B cell (primary cell): ENCODE data around the gene DHX9. TPM values are rescaled to one million over a fixed set of nuclear protein-coding genes. Genes with fewer than 3 reads are reported as not detected.

Experiments
- ATAC-seq: fragments of 200-7000 bp; cut with Tn5 transposase; one replicate; pipeline ENCODE4 v1.10.0; 2021; ENCODE audit warnings: low read depth, mild to moderate bottlenecking, moderate number of reproducible peaks, moderate library complexity
- CTCF ChIA-PET: fragments of 350-600 bp; sonication (Branson Sonifier 250); formaldehyde crosslinking; loops from one replicate; lab custom pipeline; 2021; ENCODE audit warnings: antibody characterized with exemption, inconsistent platforms; lab: Charles Lee
- POLR2A ChIA-PET: fragments of 350-600 bp; sonication (Branson Sonifier 250); formaldehyde crosslinking; loops from one replicate; lab custom pipeline; 2021; ENCODE audit warnings: antibody characterized with exemption; lab: Charles Lee
- DNase-seq: peaks from one replicate; pipeline ENCODE4 v3.0.0; 2013
- H2AFZ ChIP-seq: 2 replicates; pipeline ENCODE4 v1.6.1; 2012; ENCODE audit warnings: mild to moderate bottlenecking, low read depth, low read length; ENCODE audit not compliant: insufficient read depth, poor library complexity, severe bottlenecking
- H3K27ac ChIP-seq, 2 donors: 1 replicate in 1 of 2; 2 replicates in 1 of 2; pipeline ENCODE4 v1.5.1; 2012 to 2013; ENCODE audit warnings: low read length in 2 of 2, mild to moderate bottlenecking in 2 of 2, moderate library complexity in 1 of 2
- H3K27me3 ChIP-seq, 4 experiments: fragments of 200-600 bp in 1 of 4; sonication (generic) in 1 of 4; replicated peaks in 1 of 4; 1 replicate in 2 of 4; 2 replicates in 2 of 4; pipeline versions ENCODE4 v1.6.1 to v1.7.0; 2013 to 2016; ENCODE audit warnings: low read length in 3 of 4, mild to moderate bottlenecking in 2 of 4, mixed read lengths in 1 of 4, moderate library complexity in 1 of 4; ENCODE audit not compliant: insufficient read depth in 4 of 4, control insufficient read depth in 3 of 4; ENCODE audit errors: control extremely low read depth in 1 of 4
- H3K36me3 ChIP-seq, 2 experiments: replicated peaks in 1 of 2; 1 replicate in 1 of 2; 2 replicates in 1 of 2; pipeline versions ENCODE4 v1.6.1 to v1.7.1; 2013; ENCODE audit warnings: low read length in 1 of 2; ENCODE audit not compliant: insufficient read depth in 2 of 2, control insufficient read depth in 1 of 2; ENCODE audit errors: control extremely low read depth in 1 of 2, extremely low read depth in 1 of 2
- H3K4me1 ChIP-seq, 2 donors: fragments of 200-600 bp in 1 of 2; sonication (generic) in 1 of 2; 1 replicate in 1 of 2; 2 replicates in 1 of 2; pipeline versions ENCODE4 v1.5.1 to v1.6.1; 2013 to 2017; ENCODE audit warnings: low read length in 2 of 2; ENCODE audit not compliant: control insufficient read depth in 2 of 2, insufficient read depth in 2 of 2
- H3K4me2 ChIP-seq: replicated peaks from 2 replicates; pipeline ENCODE3; 2012; ENCODE audit warnings: mild to moderate bottlenecking, low read depth, low read length; ENCODE audit not compliant: poor library complexity, severe bottlenecking
- H3K4me3 ChIP-seq, 5 experiments: fragments of 200-600 bp in 1 of 5; sonication (generic) in 1 of 5; 1 replicate in 3 of 5; 2 replicates in 2 of 5; pipeline versions ENCODE4 v1.5.1 to v1.7.0; 2011 to 2016; ENCODE audit warnings: low read length in 4 of 5, mild to moderate bottlenecking in 4 of 5, low read depth in 2 of 5, control low read depth in 1 of 5, moderate library complexity in 1 of 5; ENCODE audit not compliant: insufficient read depth in 1 of 5; ENCODE audit errors: control extremely low read depth in 1 of 5, extremely low read depth in 1 of 5
- H3K79me2 ChIP-seq: fragments of 200-600 bp; sonication (generic); one replicate; pipeline ENCODE4 v1.6.0; 2016; ENCODE audit warnings: low read length; ENCODE audit not compliant: control insufficient read depth, insufficient read depth
- H3K9ac ChIP-seq: fragments of 200-600 bp; sonication (generic); 2 replicates; pipeline ENCODE4 v1.6.1; 2017; ENCODE audit warnings: mild to moderate bottlenecking, low read length, moderate library complexity
- H3K9me3 ChIP-seq, 3 donors: one replicate each; pipeline versions ENCODE4 v1.6.1 to v1.7.1; 2013; ENCODE audit warnings: low read length in 2 of 3; ENCODE audit not compliant: control insufficient read depth in 2 of 3, insufficient read depth in 1 of 3; ENCODE audit errors: control extremely low read depth in 1 of 3
- H4K20me1 ChIP-seq: 2 replicates; pipeline ENCODE4 v1.6.0; 2012; ENCODE audit warnings: mild to moderate bottlenecking, low read length; ENCODE audit not compliant: insufficient read depth, control insufficient read depth, poor library complexity, severe bottlenecking
- H3K27ac Mint-ChIP-seq: one replicate; pipeline ENCODE4 v1.8.0; 2021; ENCODE audit warnings: mixed read lengths
- H3K27me3 Mint-ChIP-seq: one replicate; pipeline ENCODE4 v1.8.0; 2021; ENCODE audit warnings: mixed read lengths
- H3K4me1 Mint-ChIP-seq: one replicate; pipeline ENCODE4 v1.8.0; 2021; ENCODE audit warnings: mixed read lengths
- H3K4me3 Mint-ChIP-seq: one replicate; pipeline ENCODE4 v1.8.0; 2021; ENCODE audit warnings: mixed read lengths
- H3K9me3 Mint-ChIP-seq: one replicate; pipeline ENCODE4 v1.8.0; 2022; ENCODE audit warnings: mixed read lengths; ENCODE audit not compliant: insufficient read depth
- CTCF ChIP-seq: fragments of 200-600 bp; IDR thresholded peaks from one replicate; pipeline ENCODE4 v1.8.0; 2022; ENCODE audit warnings: antibody characterized with exemption, mild to moderate bottlenecking
- EZH2 ChIP-seq: IDR thresholded peaks from 2 replicates; pipeline ENCODE4 v1.6.1; 2012; ENCODE audit warnings: borderline replicate concordance, low read depth, mild to moderate bottlenecking, moderate library complexity, low read length; ENCODE audit not compliant: insufficient read depth, poor library complexity, severe bottlenecking
- WGBS: methylation state at CpG from one replicate; pipeline ENCODE4 v1.1.5; 2013; ENCODE audit warnings: missing lambda C conversion rate; ENCODE audit not compliant: insufficient coverage; 5-methylcytosine and 5-hydroxymethylcytosine counted together
- intact Hi-C: fragments of 100-400 bp; cut with micrococcal nuclease; formaldehyde crosslinking; loops from one replicate; pipeline ENCODE4 v1.10.0; 2022
- polyA plus RNA-seq: library from polyadenylated mRNA; depleted of rRNA; stranded (reverse); fragments of >200 nt; gene quantifications from 2 replicates; pipeline ENCODE4 v1.2.3, GENCODE V29; 2012
- total RNA-seq, 2 donors: library from RNA; stranded (reverse); fragments of 120-200 nt in 1 of 2; gene quantifications; 1 replicate in 1 of 2; 2 replicates in 1 of 2; pipeline versions ENCODE4 v1.2.3 to v1.2.4, GENCODE V29; 2013 to 2022

The DHX9 gene
- total and polyA plus RNA-seq, 2 donors (not counting 1 experiment from before 2014, with no cell fraction given), result 70.6 to 213 TPM

DNA sequence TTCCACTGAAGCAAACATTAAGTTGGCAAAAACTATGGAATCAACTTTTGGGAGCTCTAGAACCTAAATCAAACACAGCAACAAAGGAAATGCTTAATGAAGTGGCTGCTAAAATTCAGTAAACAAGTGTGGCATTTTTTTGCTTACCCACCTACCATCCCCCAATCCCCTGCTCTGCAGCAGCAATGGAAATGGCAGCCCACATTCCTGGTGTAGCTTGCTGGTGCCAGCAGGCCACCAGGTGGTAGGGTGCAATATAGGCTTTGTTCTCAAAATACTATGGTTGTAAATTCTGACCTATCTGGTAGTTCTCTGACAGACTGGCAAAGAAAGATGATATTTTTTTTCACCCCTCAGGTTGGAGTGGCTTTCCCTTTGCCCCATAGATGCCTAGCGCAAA is 71.0 kb downstream of the DHX9 start:
- Histone ChIP-seq H3K4me1 (no peaks in the 10 kb centered on the region), H3K27ac (no peak overlapping the region), H2AFZ (no peak overlapping the region), H3K36me3 (no peaks in the 10 kb centered on the region), H3K79me2 (no peaks in the 10 kb centered on the region), H3K4me3 (no peak overlapping the region), H3K4me2 (no peak overlapping the region), H4K20me1 (no peaks in the 10 kb centered on the region), H3K27me3 (peaks cover 0 to 6% (median 2%) of the 10 kb centered on the region in 4 experiments), H3K9ac (no peak overlapping the region), H3K9me3 (peaks cover 0 to 13% (median 2%) of the 10 kb centered on the region in 3 donors)
- POLR2A ChIA-PET, result no interaction called here
- ATAC-seq (no peak), DNase-seq (no peak)
- CTCF ChIA-PET, result no interaction called here
- WGBS, result no CpG with 5 or more reads among the region's 1 CpG
- no peak for TF ChIP-seq EZH2
- TF ChIP-seq CTCF, result no peak
- intact Hi-C loops, result no loop called here
- no peak overlapping the region for H3K4me3 Mint-ChIP-seq
- H3K27ac Mint-ChIP-seq, result no peak overlapping the region
- peaks cover 2% of the 10 kb centered on the region for H3K9me3 Mint-ChIP-seq
- H3K27me3 Mint-ChIP-seq, result peaks cover 14% of the 10 kb centered on the region
- H3K4me1 Mint-ChIP-seq, result no peaks in the 10 kb centered on the region

DNA sequence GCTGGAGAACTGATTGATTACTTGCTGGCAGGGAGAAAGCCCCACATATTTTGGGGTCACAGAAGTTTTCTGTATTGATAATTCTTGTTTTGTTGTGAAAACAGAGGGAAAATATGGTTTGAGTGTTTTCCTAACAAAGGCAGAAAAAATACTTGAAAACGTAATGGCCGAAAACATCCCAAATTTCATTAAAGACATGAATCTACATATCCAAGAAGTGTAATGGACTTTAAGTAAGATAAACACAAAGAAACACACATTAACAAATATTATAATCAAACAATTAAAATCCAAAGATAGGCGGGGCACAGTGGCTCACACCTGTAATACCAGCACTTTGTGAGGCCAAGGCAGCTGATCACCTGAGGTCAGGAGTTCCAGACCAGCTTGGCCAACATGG is 74.3 kb downstream of the DHX9 start:
- no peak overlapping the region for H2AFZ ChIP-seq
- CTCF ChIA-PET, result no interaction called here

More for the DNA sequence above, 74.3 kb downstream of the DHX9 start:
- H3K79me2 ChIP-seq, result no peaks in the 10 kb centered on the region
- H3K9ac ChIP-seq, result no peak overlapping the region
- peaks cover 0 to 6% (median 2%) of the 10 kb centered on the region in 4 experiments for H3K27me3 ChIP-seq
- Mint-ChIP-seq H3K27ac (no peak overlapping the region), H3K9me3 (peaks cover 2% of the 10 kb centered on the region), H3K4me1 (no peaks in the 10 kb centered on the region), H3K4me3 (no peak overlapping the region), H3K27me3 (peaks cover 16% of the 10 kb centered on the region)
- H3K27ac ChIP-seq, result no peak overlapping the region
- H3K4me2 ChIP-seq, result no peak overlapping the region
- no peak for ATAC-seq
- intact Hi-C loops, result no loop called here
- TF ChIP-seq EZH2, result no peak
- TF ChIP-seq CTCF, result no peak
- H3K4me1 ChIP-seq, result no peaks in the 10 kb centered on the region
- no peak overlapping the region for H3K4me3 ChIP-seq
- H3K36me3 ChIP-seq, result no peaks in the 10 kb centered on the region
- DNase-seq, result no peak
- POLR2A ChIA-PET, result no interaction called here
- WGBS, result 86% methylated on average over 1 of the region's 3 CpGs
- H4K20me1 ChIP-seq, result no peaks in the 10 kb centered on the region
- peaks cover 0 to 13% (median 2%) of the 10 kb centered on the region in 3 donors for H3K9me3 ChIP-seq
